HG02759 (cell line): ENCODE measurements around the gene AOC1.

ENCODE experiments used
- ATAC-seq: cut with Tn5 transposase; IDR thresholded peaks from one replicate; pipeline ENCODE4 v1.9.1; 2021; ENCODE audit warnings: mild to moderate bottlenecking, moderate library complexity; ENCODE audit not compliant: unreplicated experiment

Gene AOC1

DNA sequence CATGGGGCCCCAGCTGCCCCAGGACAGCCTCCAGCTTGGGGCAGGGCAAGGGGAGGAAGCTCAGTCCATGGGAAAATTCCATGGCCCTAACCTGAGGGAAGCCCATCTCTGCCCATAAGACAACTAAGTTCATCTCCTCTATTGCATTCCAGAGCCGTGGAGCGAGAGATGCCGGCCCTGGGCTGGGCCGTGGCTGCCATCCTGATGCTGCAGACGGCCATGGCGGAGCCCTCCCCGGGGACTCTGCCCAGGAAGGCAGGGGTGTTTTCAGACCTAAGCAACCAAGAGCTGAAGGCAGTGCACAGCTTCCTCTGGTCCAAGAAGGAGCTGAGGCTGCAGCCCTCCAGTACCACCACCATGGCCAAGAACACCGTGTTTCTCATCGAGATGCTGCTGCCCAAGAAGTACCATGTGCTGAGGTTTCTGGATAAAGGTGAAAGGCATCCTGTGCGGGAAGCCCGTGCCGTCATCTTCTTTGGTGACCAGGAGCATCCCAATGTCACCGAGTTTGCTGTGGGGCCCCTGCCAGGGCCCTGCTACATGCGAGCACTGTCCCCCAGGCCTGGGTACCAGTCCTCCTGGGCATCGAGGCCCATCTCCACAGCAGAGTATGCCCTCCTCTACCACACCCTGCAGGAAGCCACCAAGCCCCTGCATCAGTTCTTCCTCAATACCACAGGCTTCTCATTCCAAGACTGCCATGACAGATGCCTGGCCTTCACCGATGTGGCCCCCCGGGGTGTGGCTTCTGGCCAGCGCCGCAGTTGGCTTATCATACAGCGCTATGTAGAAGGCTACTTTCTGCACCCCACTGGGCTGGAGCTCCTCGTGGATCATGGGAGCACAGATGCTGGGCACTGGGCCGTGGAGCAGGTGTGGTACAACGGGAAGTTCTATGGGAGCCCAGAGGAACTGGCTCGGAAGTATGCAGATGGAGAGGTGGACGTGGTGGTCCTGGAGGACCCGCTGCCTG lies 4.3 kb downstream of the AOC1 start:
- ATAC-seq = no peak

DNA sequence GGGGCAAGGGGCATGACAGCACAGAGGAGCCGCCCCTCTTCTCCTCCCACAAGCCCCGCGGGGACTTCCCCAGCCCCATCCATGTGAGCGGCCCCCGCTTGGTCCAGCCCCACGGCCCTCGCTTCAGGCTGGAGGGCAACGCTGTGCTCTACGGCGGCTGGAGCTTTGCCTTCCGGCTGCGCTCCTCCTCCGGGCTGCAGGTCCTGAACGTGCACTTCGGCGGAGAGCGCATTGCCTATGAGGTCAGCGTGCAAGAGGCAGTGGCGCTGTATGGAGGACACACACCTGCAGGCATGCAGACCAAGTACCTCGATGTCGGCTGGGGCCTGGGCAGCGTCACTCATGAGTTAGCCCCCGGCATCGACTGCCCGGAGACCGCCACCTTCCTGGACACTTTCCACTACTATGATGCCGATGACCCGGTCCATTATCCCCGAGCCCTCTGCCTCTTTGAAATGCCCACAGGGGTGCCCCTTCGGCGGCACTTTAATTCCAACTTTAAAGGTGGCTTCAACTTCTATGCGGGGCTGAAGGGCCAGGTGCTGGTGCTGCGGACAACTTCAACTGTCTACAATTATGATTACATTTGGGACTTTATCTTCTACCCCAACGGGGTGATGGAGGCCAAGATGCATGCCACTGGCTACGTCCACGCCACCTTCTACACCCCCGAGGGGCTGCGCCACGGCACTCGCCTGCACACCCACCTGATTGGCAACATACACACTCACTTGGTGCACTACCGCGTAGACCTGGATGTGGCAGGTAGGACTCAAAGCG lies 5.1 kb downstream of the AOC1 start:
- no peak for ATAC-seq

DNA sequence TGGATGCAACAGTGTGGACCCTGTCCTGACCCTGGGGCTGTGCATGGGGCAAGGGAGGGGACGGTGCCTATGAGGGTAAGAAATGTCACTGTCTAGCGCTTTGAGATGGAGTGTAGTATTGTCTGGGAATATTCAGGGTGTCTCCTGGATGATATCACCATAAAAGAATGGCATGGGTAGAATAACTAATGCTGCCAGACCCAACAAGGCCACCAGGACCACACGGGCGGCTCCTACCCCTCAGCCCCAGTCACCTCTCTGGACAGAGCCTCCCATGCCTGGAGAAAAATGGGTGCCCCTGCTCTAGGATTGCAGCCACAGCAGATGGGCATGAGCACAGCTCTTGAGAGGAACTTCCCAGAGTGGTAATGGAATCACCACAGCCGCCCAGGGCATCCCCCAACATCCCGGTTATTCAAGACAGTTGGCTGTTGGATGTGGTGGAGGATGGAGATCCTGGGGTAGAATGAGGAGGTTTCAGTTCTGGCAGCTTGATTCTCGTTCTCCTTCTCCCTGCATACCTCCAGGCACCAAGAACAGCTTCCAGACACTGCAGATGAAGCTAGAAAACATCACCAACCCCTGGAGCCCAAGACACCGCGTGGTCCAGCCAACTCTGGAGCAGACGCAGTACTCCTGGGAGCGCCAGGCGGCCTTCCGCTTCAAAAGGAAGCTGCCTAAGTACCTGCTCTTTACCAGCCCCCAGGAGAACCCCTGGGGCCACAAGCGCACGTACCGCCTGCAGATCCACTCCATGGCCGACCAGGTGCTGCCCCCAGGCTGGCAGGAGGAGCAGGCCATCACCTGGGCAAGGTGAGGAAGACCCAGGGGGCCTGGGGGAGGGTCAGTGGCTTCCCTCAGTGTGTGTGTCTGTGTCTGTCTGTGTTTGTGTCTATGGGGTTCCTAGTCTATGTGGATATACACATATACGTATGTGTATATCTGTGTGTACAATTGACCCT lies 6.2 kb downstream of the AOC1 start:
- no peak for ATAC-seq

DNA sequence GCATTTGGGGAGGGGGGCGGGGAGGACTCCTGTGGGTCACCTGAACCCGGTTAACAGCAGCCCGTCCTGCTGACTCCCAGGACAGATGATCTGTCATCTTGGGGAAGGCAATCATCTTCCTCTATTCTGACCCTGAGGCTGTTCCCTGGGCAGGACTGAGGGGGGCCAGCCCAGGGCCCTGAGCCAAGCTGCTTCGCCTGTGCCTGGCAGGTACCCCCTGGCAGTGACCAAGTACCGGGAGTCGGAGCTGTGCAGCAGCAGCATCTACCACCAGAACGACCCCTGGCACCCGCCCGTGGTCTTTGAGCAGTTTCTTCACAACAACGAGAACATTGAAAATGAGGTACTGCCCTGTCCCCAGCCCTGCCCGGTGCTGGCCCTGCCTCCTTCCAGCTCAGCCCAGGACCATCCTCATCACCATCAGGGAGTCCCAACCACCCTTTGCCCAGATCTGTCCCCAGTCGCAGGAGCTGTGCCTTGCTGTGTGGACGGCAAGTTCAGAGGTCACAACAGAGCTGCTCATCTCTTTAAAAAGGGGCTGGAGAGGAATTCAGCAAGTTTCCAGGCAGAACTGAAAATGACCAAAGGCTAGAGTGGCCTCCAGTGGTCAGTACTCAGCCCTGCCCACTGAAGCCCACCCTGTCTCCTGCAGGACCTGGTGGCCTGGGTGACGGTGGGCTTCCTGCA lies 8.1 kb downstream of the AOC1 start:
- ATAC-seq = no peak

DNA sequence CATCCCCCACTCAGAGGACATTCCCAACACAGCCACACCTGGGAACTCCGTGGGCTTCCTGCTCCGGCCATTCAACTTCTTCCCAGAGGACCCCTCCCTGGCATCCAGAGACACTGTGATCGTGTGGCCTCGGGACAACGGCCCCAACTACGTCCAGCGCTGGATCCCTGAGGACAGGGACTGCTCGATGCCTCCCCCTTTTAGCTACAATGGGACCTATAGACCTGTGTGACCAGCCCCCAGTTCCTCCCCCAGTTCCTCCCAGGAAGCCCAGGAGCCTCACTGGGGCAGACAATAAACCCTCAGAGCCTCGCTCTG lies 8.6 kb downstream of the AOC1 start:
- ATAC-seq = no peak

DNA sequence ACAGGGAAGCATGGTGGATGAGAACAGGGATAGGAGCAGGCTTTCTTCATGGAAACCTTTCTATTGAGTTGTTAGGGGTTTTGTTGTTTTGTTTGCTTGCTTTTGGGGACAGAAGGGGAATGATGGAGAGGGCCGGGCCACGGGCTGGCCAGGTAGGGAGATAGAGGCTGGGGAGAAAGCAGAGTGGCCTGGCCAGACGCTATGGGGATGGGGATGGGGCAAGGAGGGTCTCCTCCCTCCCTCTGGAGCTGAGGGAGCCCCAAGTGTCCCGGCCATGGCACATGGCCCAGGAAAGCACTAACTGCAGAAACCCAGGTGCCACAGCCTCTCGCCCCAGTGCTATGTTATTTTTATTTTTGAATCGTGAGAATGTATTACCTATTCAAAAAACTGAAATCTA lies 10.0 kb downstream of the AOC1 start:
- no peak for ATAC-seq

DNA sequence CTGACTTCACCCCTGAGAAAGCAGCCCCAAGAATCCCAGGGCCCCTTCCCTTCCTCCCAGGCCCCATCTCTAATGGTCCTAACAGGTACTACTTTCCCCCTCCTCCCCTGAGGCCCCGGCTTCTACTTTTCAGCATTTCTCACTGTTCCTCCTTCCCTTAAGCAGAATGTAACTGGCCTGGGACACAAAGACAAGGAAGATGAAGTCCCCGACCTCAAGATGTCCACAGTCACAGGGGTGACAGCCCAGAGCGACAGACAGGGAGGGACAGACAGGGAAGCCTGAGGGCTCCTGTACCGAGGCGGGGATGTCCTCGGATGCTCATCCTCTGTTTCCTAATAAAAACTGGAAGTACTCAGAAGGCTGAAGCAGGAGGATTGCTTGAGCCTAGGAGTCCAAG lies 11.6 kb downstream of the AOC1 start:
- ATAC-seq = no peak

DNA sequence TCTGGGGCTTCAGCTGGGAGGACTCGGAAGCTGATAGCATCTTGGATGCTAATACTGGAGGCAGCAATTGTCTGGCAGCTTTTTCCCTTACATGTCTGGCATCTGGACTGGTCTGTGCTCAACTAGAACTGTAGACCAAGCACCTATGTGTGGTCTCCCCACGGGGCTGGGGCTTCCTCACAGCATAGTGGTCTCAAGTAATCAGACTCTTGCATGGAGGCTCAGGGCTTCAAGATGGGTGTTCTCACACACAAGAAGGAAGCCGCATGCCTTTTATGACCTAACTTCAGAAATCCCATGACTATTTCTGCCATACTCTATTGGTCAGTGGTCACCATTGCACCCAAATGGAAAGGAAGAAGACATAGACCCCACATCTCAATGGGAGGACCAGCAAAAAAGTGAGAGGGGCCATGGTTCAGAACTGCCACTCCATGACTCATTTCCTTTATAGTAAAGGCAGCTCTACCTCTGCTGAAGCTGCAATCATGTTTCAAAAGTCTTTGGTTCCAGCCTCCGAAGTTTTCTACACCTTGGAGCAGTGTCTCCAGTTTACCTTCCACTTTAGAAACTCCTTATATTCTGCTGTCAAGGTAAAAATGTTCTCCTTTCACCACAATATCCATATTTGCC lies 14.7 kb downstream of the AOC1 start:
- no peak for ATAC-seq

DNA sequence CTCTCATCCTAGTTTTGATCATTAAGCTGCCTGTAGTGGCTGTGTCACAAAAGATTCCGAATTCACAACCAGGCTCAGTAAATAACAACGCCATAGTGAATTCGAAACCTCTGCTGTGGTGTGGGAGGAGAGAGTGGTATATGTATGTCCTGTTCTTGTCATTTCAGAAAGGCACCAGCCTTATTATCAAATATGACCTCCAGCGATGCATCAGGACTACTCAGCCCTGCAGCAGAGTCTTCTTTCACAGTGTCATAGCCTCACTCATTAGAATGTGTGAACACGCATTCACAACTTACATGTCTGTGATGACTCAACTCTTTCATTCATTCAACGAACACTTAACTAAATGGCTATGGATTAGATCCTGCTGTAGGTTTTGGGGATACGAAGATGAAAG lies 15.3 kb downstream of the AOC1 start:
- no peak for ATAC-seq

DNA sequence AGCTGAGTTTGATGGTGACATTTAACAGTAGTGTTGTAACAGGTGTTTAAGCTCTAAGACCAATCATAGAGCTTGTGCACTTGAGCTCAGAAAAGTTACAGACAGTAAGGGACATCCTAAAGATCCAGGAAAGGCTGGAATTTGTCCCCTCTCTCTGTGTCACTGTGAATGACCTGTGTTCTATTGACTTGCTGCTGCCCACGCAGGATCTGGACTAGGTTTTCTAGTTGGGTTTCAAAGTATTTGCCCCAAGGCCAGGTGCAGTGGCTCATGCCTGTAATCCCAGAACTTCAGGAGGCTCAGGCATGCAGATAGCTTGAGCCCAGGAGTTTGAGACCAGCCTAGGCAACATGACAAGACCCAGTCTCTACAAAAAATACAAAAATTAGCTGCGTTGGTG lies 17.1 kb downstream of the AOC1 start:
- ATAC-seq = no peak

DNA sequence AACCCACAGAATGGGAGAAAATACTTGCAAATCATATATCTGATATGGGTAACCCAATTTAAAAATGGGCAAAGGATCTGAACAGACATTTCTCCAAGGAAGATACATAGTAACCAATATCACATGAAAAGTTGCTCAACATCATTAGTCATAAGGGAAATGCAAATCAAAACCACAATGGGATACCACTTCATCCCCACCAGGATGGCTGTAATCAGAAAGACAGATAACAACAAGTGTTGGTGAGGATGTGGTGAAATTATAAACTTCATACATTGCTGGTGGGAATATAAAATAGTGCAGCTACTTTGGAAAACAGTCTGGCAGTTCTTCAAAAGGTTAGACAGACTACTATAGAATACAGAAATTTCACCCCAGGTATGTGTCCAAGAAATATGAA lies 19.3 kb downstream of the AOC1 start:
- ATAC-seq = no peak

DNA sequence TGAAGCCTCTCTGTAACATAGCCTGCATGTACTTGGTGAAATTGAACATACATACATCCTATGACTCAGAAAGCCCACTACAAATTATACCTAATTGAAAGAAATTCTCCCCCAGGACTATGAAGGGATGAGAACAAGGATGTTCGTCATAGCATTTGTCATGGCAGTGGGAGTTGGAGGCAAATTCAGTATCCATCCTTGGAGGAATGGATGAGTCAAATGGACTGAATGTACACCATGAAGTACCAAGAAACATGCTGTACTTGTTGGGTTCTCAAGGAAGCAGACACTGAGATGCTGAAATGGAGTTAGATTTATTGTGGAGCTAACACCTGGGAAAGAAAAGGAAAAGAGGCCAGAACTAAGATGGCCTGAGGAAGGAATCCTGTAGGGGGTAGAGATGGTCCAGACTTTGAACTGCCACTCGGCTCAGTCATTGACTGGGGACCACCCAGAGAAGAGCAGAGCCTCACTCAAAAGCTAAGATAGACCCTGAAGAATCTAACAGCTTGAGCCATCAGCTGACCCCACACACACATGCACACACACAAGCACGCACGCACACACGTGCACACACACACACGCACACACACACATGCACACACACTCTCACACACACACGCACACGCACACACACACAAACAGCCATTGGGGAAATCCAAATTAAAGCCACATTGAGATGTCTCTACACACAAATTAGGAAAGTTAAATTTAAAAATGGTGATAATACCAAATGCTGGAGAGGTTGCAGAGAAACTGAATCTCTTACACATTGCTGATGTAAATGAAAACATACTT lies 22.3 kb downstream of the AOC1 start:
- no peak for ATAC-seq

DNA sequence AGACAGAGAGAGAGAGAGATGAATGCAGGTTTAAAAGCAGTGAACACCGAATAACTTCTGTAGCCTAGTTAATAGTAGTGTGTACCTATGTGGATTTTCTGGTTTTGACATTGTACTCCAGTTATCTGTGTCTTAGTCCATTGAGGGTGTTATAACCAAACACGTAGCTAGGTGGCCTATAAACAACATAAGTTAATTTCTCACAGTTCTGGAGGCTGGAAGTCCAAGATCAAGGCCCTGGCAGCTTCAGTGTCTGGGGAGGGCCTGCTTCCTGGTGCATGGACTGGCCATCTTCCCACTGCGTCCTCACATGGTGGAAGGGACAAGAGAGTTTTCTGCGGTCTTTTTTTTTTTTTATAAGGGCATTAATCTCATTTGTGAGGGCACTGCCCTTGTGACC lies 23.5 kb downstream of the AOC1 start:
- no peak for ATAC-seq

DNA sequence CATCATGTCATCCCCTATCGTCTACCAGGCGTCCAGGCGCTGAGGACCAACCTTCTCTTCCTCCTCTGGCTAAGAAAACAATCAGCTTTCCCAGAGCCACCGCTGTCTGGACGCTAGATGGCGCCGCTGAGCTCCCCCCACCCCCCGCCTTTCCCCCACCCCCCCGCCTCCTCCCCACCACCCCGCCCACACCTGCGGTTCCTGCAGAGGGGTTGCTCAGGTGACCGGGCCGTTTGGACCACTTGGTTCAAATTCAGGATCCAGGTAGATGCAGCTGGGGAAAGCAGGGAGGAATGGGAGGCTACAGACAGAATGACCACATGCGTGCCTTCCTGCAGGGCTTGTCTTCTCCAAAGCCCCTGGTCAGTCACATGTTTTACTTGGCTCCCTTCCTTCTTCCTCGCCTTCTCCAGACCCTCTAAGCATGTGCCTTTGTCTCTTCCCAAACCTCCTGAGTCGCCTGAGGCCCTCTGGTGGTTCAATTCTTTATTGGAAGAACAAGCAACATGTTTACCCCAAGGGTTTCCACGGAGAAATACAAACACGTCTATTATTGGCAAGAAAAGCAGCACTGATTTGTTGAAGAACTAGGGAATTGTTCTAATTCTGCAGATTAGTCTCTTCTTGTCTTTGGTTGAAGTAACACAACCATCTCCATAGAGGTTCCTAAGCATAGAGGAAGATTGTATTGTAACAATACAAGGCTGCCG lies 24.7 kb downstream of the AOC1 start:
- ATAC-seq = no peak

DNA sequence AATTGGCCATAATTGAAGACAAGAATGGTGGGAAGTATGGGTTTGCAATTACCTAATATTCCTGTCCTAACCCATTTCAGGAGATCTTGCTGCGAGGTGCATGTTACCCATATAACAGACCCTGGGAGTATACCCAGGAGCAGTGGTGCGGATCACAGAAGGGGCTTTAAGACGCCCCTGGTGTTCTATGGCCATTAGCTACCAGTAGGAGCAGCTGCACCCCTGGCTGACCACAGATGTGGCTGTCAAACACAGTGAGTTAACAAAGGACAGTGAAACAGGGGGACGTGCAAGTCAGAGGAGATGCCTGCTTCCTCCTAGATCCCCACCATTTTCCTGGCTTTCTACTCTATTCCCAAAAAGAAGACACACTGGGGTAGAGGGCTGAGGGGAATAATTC lies 25.2 kb downstream of the AOC1 start:
- no peak for ATAC-seq

DNA sequence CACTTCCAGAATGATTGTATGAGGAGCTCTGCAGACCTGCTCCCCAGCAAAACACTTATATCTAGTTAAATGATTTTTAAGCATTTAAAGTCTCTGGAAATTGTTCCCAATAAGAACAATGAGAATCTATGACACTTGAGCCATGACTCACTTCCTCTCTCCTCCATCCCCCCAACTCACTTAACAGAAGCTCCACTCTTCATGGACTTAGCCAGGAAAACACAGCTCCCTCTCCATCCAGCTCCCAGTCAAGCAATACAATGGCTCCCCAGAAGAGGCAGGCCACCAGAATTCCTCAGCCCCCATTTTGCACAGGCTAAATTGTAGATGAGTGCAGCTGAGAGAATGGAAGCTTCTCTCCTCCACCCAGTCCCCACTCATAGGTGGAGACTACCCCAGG lies 27.0 kb downstream of the AOC1 start:
- ATAC-seq = no peak

DNA sequence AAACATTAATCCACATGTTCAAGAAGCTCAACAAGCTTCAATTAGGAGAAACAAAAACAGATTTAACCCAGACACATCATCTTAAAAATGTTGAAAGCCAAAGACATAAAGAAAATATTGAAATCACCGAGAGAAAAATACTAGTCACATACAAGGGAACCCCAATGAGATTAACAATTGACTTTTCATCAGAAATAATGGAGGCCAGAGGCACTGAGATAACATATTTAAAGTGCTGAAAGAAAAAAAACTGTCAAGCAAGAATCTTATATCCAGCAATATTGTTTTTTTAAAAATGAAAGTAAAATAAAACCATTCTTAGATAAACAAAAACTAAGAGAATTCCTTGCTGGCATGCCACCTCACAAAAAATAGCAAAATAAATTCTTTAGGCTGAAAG lies 28.9 kb downstream of the AOC1 start:
- ATAC-seq = no peak

DNA sequence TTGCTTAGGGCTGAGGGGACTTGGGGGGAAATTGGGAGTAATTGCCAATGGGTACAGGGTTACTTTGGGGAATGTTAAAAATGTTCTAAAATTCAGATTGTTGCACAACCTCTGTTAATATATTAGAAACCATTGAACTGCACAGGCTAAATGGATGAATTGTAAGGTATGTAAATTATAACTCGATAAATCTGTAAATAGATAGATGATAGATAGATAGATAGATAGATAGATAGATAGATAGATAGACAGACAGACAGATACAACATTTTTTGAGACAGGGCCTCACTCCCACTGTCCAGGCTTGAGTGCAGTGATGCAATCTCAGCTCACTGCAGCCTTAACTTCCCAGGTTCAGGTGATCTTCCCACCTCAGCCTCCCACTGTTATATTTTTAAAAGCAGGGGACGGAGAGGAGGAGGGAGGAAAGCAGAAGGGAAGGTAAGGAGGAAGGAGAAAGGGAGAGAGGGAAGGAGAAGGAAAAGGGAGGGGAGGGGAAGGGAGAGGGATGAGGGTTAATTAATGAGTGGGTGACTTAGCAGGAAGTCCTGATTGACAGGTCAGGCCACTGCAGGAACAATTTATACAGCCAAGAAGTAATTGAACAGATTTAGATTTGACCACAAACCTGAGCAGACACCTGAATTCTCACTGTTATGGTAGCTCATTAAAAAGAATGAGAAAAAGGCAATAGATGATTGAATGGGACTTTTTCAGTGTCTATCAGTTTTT lies 38.7 kb downstream of the AOC1 start:
- ATAC-seq = no peak
